ENCODE data around the gene MAP4K3.

MAP4K3 gene

DNA sequence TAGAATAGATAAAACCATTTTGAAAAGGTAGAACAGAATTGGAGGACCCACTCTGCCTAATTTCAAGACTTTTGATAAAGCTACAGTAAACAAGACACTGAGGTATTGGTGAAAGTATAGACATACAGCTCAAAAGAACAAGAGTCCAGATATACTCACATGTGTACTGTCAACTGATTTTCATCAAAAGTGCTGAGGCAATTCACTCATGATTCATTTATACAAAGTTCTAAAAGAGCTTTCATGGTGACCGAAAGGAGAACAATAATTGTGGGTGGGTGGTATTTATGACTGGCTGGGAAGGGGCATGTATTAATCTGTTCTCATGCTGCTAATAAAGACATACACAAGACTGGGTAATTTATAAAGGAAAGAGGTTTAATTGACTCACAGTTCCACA is 7.3 kb downstream of the MAP4K3 start:
- no peak overlapping the region for H3K27ac ChIP-seq (ENCODE audit: low read length)
- peaks cover 5% of the 10 kb centered on the region for H3K4me1 ChIP-seq (ENCODE audit: control insufficient read depth, insufficient read depth, low read length)

DNA sequence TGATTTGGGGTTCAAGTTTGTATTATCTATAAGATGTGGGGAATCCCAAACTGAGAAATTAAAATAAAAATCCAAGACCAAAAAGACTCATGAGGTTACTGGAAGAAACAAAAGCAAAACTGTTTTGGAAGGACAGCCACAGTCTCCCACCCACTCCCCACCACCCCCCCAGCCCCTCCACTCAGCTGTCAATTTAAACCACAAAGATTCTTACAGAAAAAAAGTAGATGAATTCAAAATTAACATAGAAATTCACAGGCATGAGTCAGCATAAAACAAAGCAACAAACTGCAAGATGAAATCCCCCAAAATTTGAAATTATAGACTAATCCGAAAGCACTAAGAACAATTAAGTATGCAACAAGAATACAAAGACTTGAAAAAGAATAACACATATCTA is 12.1 kb downstream of the MAP4K3 start:
- no CpG with 5 or more reads among the region's 1 CpG for WGBS (ENCODE audit: insufficient coverage, insufficient read length)
- Histone ChIP-seq H3K27ac (ENCODE audit: low read length) (no peak overlapping the region), H3K4me1 (ENCODE audit: control insufficient read depth, insufficient read depth, low read length) (peaks cover 2% of the 10 kb centered on the region; the same call in 1 of the 2 replicates), H3K36me3 (ENCODE audit: control insufficient read depth, insufficient read depth, low read length) (no peaks in the 10 kb centered on the region), H3K27me3 (ENCODE audit: control insufficient read depth, insufficient read depth, low read length) (no peaks in the 10 kb centered on the region), H3K9me3 (ENCODE audit: control insufficient read depth, insufficient read depth, low read length) (no peaks in the 10 kb centered on the region), H3K4me3 (ENCODE audit: low read length) (no peak overlapping the region)
- DNase-seq (ENCODE audit: low read depth, low spot score) = no peak

More for the DNA sequence above, 7.3 kb downstream of the MAP4K3 start:
- H3K4me3 ChIP-seq (ENCODE audit: low read length) = no peak overlapping the region
- no peaks in the 10 kb centered on the region for H3K36me3 ChIP-seq (ENCODE audit: control insufficient read depth, insufficient read depth, low read length)
- no CpG with 5 or more reads among the region's 1 CpG for WGBS (ENCODE audit: insufficient coverage, insufficient read length)
- DNase-seq (ENCODE audit: low read depth, low spot score) = no peak
- no peaks in the 10 kb centered on the region for H3K9me3 ChIP-seq (ENCODE audit: control insufficient read depth, insufficient read depth, low read length)
- no peaks in the 10 kb centered on the region for H3K27me3 ChIP-seq (ENCODE audit: control insufficient read depth, insufficient read depth, low read length)

- no peak overlapping the region for H3K4me3 ChIP-seq (ENCODE audit: low read length)
- H3K4me1 ChIP-seq (ENCODE audit: control insufficient read depth, insufficient read depth, low read length) = peaks cover 2% of the 10 kb centered on the region
- DNase-seq (ENCODE audit: low read depth, low spot score) = no peak
- H3K27ac ChIP-seq (ENCODE audit: low read length) = no peak overlapping the region
- no peaks in the 10 kb centered on the region for H3K36me3 ChIP-seq (ENCODE audit: control insufficient read depth, insufficient read depth, low read length)
- no peaks in the 10 kb centered on the region for H3K27me3 ChIP-seq (ENCODE audit: control insufficient read depth, insufficient read depth, low read length)
- WGBS (ENCODE audit: insufficient coverage, insufficient read length) = no CpG with 5 or more reads among the region's 1 CpG
- H3K9me3 ChIP-seq (ENCODE audit: control insufficient read depth, insufficient read depth, low read length) = no peaks in the 10 kb centered on the region
These were observed 14.4 kb downstream of the MAP4K3 start for GRCh38 chr2:39422700-39423099.

- H3K9me3 ChIP-seq (ENCODE audit: control insufficient read depth, insufficient read depth, low read length) = no peaks in the 10 kb centered on the region
- WGBS (ENCODE audit: insufficient coverage, insufficient read length) = no CpG with 5 or more reads among the region's 2 CpGs
- no peak overlapping the region for H3K27ac ChIP-seq (ENCODE audit: low read length)
- H3K4me3 ChIP-seq (ENCODE audit: low read length) = no peak overlapping the region
- no peaks in the 10 kb centered on the region for H3K36me3 ChIP-seq (ENCODE audit: control insufficient read depth, insufficient read depth, low read length)
- no peak for DNase-seq (ENCODE audit: low read depth, low spot score)
- no peaks in the 10 kb centered on the region for H3K27me3 ChIP-seq (ENCODE audit: control insufficient read depth, insufficient read depth, low read length)
- H3K4me1 ChIP-seq (ENCODE audit: control insufficient read depth, insufficient read depth, low read length) = peaks cover 2% of the 10 kb centered on the region
These were observed 15.7 kb downstream of the MAP4K3 start for GRCh38 chr2:39421354-39421753.

DNA sequence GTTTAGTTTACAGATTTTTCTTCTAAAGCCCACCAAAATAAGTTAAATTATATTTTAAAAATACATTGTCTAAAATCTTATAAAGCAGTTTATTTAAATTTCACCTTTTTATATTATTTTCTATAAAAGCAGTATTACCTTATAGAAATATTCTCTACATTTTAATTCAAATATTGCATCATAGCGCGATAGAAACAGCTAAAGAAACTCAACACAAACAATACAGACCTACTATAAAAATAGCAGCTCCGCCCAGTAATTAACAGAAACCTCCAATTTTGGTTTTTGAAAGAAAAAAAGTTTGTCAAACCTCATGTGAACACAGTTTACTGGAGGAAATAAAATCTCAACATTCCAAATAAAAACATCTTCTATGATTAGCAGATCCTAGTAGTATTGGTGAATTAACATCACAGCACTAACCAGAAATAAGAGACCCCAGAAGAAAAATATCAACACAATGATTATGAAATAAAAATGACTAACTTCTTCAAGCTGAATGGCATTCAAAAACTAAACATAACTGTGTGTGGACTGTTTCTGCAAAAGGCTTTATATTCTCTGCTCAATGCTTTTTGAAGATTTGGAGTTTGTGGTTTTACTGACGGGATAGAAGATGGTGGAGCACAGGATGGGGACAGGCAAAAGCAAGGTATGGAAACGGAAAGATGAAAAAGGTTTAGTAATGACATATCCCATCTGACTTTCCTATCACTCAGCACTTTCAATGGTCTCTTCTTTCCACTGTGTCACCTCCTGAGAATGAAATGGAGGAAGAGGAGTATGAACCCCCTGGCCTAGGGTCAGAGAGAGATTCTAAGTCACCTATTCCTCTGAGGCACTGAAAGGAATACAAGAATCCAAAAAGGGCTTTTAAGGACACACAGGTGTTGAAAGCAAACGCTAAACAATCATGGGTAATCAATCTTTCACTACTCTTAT is 17.5 kb downstream of the MAP4K3 start:
- DNase-seq (ENCODE audit: low read depth, low spot score) = no peak
- no peak overlapping the region for H3K27ac ChIP-seq (ENCODE audit: low read length)

DNA sequence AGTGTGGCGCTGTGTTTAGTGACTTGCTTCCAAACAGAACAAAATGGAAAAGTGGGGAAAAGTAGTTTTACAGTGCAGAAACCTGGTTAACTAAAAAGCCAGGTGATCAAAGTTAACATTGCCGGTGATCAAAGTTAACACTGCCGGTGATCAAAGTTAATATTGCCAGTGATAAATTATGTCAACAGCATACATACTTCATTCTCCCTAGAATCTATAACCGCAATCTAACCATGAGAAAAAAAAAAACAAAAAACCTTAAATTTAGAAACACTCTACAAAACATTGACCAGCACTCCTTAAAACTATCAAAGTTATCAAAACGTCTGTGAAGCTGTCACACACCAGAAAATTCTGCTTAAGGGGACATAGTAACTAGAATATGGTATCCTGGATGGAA is 18.6 kb downstream of the MAP4K3 start:
- H3K27ac ChIP-seq (ENCODE audit: low read length) = no peak overlapping the region
- no CpG with 5 or more reads among the region's 5 CpGs for WGBS (ENCODE audit: insufficient coverage, insufficient read length)

More for the DNA sequence above, 17.5 kb downstream of the MAP4K3 start:
- no CpG with 5 or more reads among the region's 6 CpGs for WGBS (ENCODE audit: insufficient coverage, insufficient read length)
- H3K36me3 ChIP-seq (ENCODE audit: control insufficient read depth, insufficient read depth, low read length) = no peaks in the 10 kb centered on the region
- no peaks in the 10 kb centered on the region for H3K9me3 ChIP-seq (ENCODE audit: control insufficient read depth, insufficient read depth, low read length)
- H3K4me1 ChIP-seq (ENCODE audit: control insufficient read depth, insufficient read depth, low read length) = no peaks in the 10 kb centered on the region; the same call in 1 of the 2 replicates
- no peak overlapping the region for H3K4me3 ChIP-seq (ENCODE audit: low read length)
- H3K27me3 ChIP-seq (ENCODE audit: control insufficient read depth, insufficient read depth, low read length) = no peaks in the 10 kb centered on the region

DNA sequence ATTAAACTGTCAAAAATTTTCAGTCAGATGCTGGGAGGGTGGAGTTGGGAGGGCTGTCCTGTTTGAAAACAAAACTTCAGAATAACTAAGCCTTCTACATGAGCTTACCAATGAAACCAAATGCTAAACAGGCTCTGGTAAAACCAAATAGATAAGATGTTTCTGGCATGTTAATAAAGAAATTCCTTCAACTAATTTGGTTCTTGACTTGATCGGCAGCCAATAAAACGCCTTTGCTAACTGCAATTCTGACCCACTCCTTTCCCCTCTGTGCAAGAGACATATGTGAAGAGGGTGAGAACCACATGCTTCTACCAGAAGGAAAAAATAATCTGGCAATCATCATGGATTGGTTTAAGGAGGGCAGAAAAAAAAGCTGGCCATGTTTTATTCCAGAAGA is 20.9 kb downstream of the MAP4K3 start:
- H3K27ac ChIP-seq (ENCODE audit: low read length) = no peak overlapping the region

More for the DNA sequence above, 18.6 kb downstream of the MAP4K3 start:
- no peak for DNase-seq (ENCODE audit: low read depth, low spot score)
- no peak overlapping the region for H3K4me3 ChIP-seq (ENCODE audit: low read length)
- H3K4me1 ChIP-seq (ENCODE audit: control insufficient read depth, insufficient read depth, low read length) = no peaks in the 10 kb centered on the region; the same call in 1 of the 2 replicates
- no peaks in the 10 kb centered on the region for H3K36me3 ChIP-seq (ENCODE audit: control insufficient read depth, insufficient read depth, low read length)
- no peaks in the 10 kb centered on the region for H3K27me3 ChIP-seq (ENCODE audit: control insufficient read depth, insufficient read depth, low read length)
- no peaks in the 10 kb centered on the region for H3K9me3 ChIP-seq (ENCODE audit: control insufficient read depth, insufficient read depth, low read length)

GRCh38 chr2:39413063-39413737 is 23.9 kb downstream of the MAP4K3 start:
- H3K36me3 ChIP-seq (ENCODE audit: control insufficient read depth, insufficient read depth, low read length) = no peaks in the 10 kb centered on the region
- no peak for DNase-seq (ENCODE audit: low read depth, low spot score)
- H3K4me3 ChIP-seq (ENCODE audit: low read length) = no peak overlapping the region
- H3K4me1 ChIP-seq (ENCODE audit: control insufficient read depth, insufficient read depth, low read length) = peaks cover 2% of the 10 kb centered on the region; the same call in 1 of the 2 replicates
- H3K27ac ChIP-seq (ENCODE audit: low read length) = no peak overlapping the region
- no CpG with 5 or more reads among the region's 4 CpGs for WGBS (ENCODE audit: insufficient coverage, insufficient read length)
- no peaks in the 10 kb centered on the region for H3K27me3 ChIP-seq (ENCODE audit: control insufficient read depth, insufficient read depth, low read length)
- H3K9me3 ChIP-seq (ENCODE audit: control insufficient read depth, insufficient read depth, low read length) = no peaks in the 10 kb centered on the region

More for the DNA sequence above, 20.9 kb downstream of the MAP4K3 start:
- Histone ChIP-seq H3K36me3 (ENCODE audit: control insufficient read depth, insufficient read depth, low read length) (no peaks in the 10 kb centered on the region), H3K27me3 (ENCODE audit: control insufficient read depth, insufficient read depth, low read length) (no peaks in the 10 kb centered on the region), H3K9me3 (ENCODE audit: control insufficient read depth, insufficient read depth, low read length) (no peaks in the 10 kb centered on the region), H3K4me1 (ENCODE audit: control insufficient read depth, insufficient read depth, low read length) (peaks cover 2% of the 10 kb centered on the region; the same call in 1 of the 2 replicates), H3K4me3 (ENCODE audit: low read length) (no peak overlapping the region)
- WGBS (ENCODE audit: insufficient coverage, insufficient read length) = no CpG with 5 or more reads among the region's 2 CpGs
- DNase-seq (ENCODE audit: low read depth, low spot score) = no peak

DNA sequence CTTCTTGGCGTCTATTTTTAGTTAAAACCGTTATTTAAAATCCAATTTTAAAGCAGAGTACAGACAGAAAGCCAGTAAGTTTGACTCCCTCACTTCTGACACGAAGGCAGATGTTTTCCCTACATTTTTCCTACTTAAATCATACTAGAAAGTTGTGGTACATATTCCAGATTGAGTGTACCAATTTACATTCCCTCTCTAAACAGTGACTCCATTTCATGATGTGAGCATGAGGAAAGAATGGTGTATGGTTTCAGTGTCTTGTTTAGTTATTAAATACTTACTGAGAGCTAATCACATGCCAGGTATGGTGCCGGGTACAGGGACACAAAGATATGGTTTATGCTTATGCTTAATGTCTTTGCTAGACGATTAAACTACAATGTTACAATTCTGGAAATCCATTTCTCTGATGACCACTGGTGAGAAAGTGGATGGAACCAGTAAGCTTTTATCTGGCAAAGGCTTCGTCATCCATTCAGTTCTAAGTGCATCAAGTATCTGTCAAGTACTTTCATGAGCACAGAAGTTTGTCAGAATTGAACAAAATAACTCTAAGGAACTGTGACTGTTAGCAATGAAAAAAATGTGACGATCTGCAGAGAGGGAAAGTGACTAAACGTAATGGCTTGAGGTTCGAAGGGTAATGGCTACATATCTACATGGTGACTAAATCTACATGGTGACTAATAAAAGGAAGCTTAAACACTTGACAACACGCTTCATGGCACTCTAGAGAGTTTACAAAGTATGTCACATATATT is 25.7 kb downstream of the MAP4K3 start:
- no peak overlapping the region for H3K27ac ChIP-seq (ENCODE audit: low read length)
- DNase-seq (ENCODE audit: low read depth, low spot score) = no peak
- no CpG with 5 or more reads among the region's 10 CpGs for WGBS (ENCODE audit: insufficient coverage, insufficient read length)
- no peaks in the 10 kb centered on the region for H3K27me3 ChIP-seq (ENCODE audit: control insufficient read depth, insufficient read depth, low read length)
- no peaks in the 10 kb centered on the region for H3K9me3 ChIP-seq (ENCODE audit: control insufficient read depth, insufficient read depth, low read length)
- H3K36me3 ChIP-seq (ENCODE audit: control insufficient read depth, insufficient read depth, low read length) = no peaks in the 10 kb centered on the region
- H3K4me1 ChIP-seq (ENCODE audit: control insufficient read depth, insufficient read depth, low read length) = peaks cover 3% of the 10 kb centered on the region; the same call in 1 of the 2 replicates
- H3K4me3 ChIP-seq (ENCODE audit: low read length) = no peak overlapping the region
